CD14-positive monocyte (primary cell): ENCODE data around the gene HOXB4. TPM values are rescaled to one million over a fixed set of nuclear protein-coding genes. Genes with fewer than 3 reads are reported as not detected.

Experiments used
- DNase-seq, 3 donors: peaks; one replicate each; pipeline ENCODE4 v3.0.0-alpha.2; 2011 to 2022
- H2AFZ ChIP-seq: 2 replicates; pipeline ENCODE4 v1.6.0; 2012; ENCODE audit warnings: mild to moderate bottlenecking, low read depth, low read length, inconsistent platforms; ENCODE audit not compliant: insufficient read depth, poor library complexity, severe bottlenecking
- H3K27ac ChIP-seq, 2 donors: 1 replicate in 1 of 2; 2 replicates in 1 of 2; pipeline ENCODE4 v1.5.1; 2012 to 2013; ENCODE audit warnings: low read length in 2 of 2, control low read depth in 1 of 2, inconsistent platforms in 1 of 2, low read depth in 1 of 2, mild to moderate bottlenecking in 1 of 2
- H3K27me3 ChIP-seq, 2 donors: one replicate each; pipeline versions ENCODE4 v1.6.0 to v1.6.1; 2011 to 2013; ENCODE audit warnings: low read length in 2 of 2; ENCODE audit not compliant: control insufficient read depth in 2 of 2, insufficient read depth in 2 of 2
- H3K36me3 ChIP-seq, 2 donors: replicated peaks in 1 of 2; 1 replicate in 1 of 2; 2 replicates in 1 of 2; pipeline versions ENCODE4 v1.5.1 to v1.6.1; 2012 to 2013; ENCODE audit warnings: low read length in 2 of 2, control low read depth in 1 of 2, inconsistent platforms in 1 of 2, mild to moderate bottlenecking in 1 of 2; ENCODE audit not compliant: insufficient read depth in 2 of 2, control insufficient read depth in 1 of 2
- H3K4me1 ChIP-seq, 2 donors: 1 replicate in 1 of 2; 2 replicates in 1 of 2; pipeline versions ENCODE4 v1.5.1 to v1.6.1; 2012 to 2013; ENCODE audit warnings: low read length in 2 of 2, control low read depth in 1 of 2, inconsistent platforms in 1 of 2, mild to moderate bottlenecking in 1 of 2, moderate library complexity in 1 of 2; ENCODE audit not compliant: insufficient read depth in 2 of 2, control insufficient read depth in 1 of 2
- H3K4me2 ChIP-seq: replicated peaks from 2 replicates; pipeline ENCODE3; 2012; ENCODE audit warnings: low read length, moderate library complexity, mild to moderate bottlenecking; ENCODE audit not compliant: poor library complexity, severe bottlenecking; ENCODE audit errors: extremely low read depth
- H3K4me3 ChIP-seq, 3 experiments: fragments of 200-600 bp in 1 of 3; sonication (generic) in 1 of 3; replicated peaks in 1 of 3; 1 replicate in 2 of 3; 2 replicates in 1 of 3; pipeline ENCODE4 v1.5.1; 2011 to 2013; ENCODE audit warnings: low read length in 3 of 3, mild to moderate bottlenecking in 3 of 3, control low read depth in 2 of 3, low read depth in 2 of 3, inconsistent platforms in 1 of 3, moderate library complexity in 1 of 3
- H3K79me2 ChIP-seq: 2 replicates; pipeline ENCODE4 v1.6.0; 2012; ENCODE audit warnings: mild to moderate bottlenecking, control low read depth, inconsistent platforms, low read length, moderate library complexity; ENCODE audit not compliant: insufficient read depth
- H3K9ac ChIP-seq: 2 replicates; pipeline ENCODE4 v1.6.0; 2017; ENCODE audit warnings: low read length, mild to moderate bottlenecking; ENCODE audit not compliant: insufficient read depth, poor library complexity, severe bottlenecking
- H3K9me3 ChIP-seq, 2 donors: replicated peaks in 1 of 2; 1 replicate in 1 of 2; 2 replicates in 1 of 2; pipeline versions ENCODE4 v1.5.1 to v1.6.1; 2012 to 2013; ENCODE audit warnings: low read length in 2 of 2, control low read depth in 1 of 2; ENCODE audit not compliant: control insufficient read depth in 1 of 2, insufficient read depth in 1 of 2
- H4K20me1 ChIP-seq: 2 replicates; pipeline ENCODE4 v1.6.0; 2012; ENCODE audit warnings: mild to moderate bottlenecking, low read length, control low read depth, moderate library complexity; ENCODE audit not compliant: insufficient read depth
- H3K27ac Mint-ChIP-seq, 7 donors: one replicate each; pipeline ENCODE4 v1.8.0; 2020; ENCODE audit warnings: mild to moderate bottlenecking in 7 of 7, mixed read lengths in 7 of 7, moderate library complexity in 6 of 7, inconsistent platforms in 2 of 7
- H3K27me3 Mint-ChIP-seq, 3 donors: one replicate each; pipeline ENCODE4 v1.8.0; 2021 to 2022; ENCODE audit warnings: low read depth in 3 of 3, mild to moderate bottlenecking in 3 of 3, mixed read lengths in 3 of 3, moderate library complexity in 3 of 3, inconsistent platforms in 1 of 3
- H3K36me3 Mint-ChIP-seq, 2 donors: one replicate each; pipeline ENCODE4 v1.8.0; 2020; ENCODE audit warnings: mixed read lengths in 2 of 2, inconsistent platforms in 1 of 2, mild to moderate bottlenecking in 1 of 2
- H3K4me1 Mint-ChIP-seq: one replicate; pipeline ENCODE4 v1.8.0; 2020; ENCODE audit warnings: mild to moderate bottlenecking, mixed read lengths
- H3K4me3 Mint-ChIP-seq, 2 donors: one replicate each; pipeline ENCODE4 v1.8.0; 2020; ENCODE audit warnings: mild to moderate bottlenecking in 2 of 2, mixed read lengths in 2 of 2, moderate library complexity in 1 of 2
- H3K9me3 Mint-ChIP-seq, 7 donors: one replicate each; pipeline ENCODE4 v1.8.0; 2020 to 2022; ENCODE audit warnings: mixed read lengths in 7 of 7, mild to moderate bottlenecking in 6 of 7, moderate library complexity in 6 of 7, inconsistent platforms in 2 of 7
- CTCF ChIP-seq: fragments of 200-600 bp; IDR thresholded peaks from one replicate; pipeline ENCODE4 v1.8.0; 2022; ENCODE audit warnings: antibody characterized with exemption, mild to moderate bottlenecking
- WGBS: methylation state at CpG from one replicate; pipeline ENCODE4 v1.1.5; 2013; ENCODE audit warnings: missing lambda C conversion rate; ENCODE audit not compliant: insufficient coverage; 5-methylcytosine and 5-hydroxymethylcytosine counted together
- intact Hi-C, 2 donors: fragments of 100-400 bp; cut with micrococcal nuclease; formaldehyde crosslinking; loops; one replicate each; pipeline versions ENCODE4 v1.15.0 to v1.15.1; 2023
- polyA plus RNA-seq, 3 donors: library from polyadenylated mRNA; depleted of rRNA in 1 of 3; unstranded in 2 of 3; stranded (reverse) in 1 of 3; fragments of 300-500 nt in 2 of 3; fragments of >200 nt in 1 of 3; fragmentation: Illumina TruSeq in 2 of 3; gene quantifications; 1 replicate in 2 of 3; 2 replicates in 1 of 3; pipeline ENCODE4 v1.2.3, GENCODE V29; 2012 to 2021

Gene HOXB4
- polyA plus RNA-seq, 3 donors, result 0.16 TPM; not detected in 2

- H2AFZ ChIP-seq, result peak overlapping the region; percentile 83
- peak overlapping the region; percentile 76 for H3K4me2 ChIP-seq
- no peaks in the 10 kb centered on the region for H3K36me3 ChIP-seq
- peaks cover 29 to 45% of the 10 kb centered on the region in 2 donors for H3K4me1 ChIP-seq
- no peaks in the 10 kb centered on the region for H3K9me3 ChIP-seq
- Mint-ChIP-seq H3K27ac (no peak overlapping the region), H3K36me3 (peaks cover 0 to 10% of the 10 kb centered on the region in 2 donors), H3K9me3 (peaks cover 0 to 14% (median 8%) of the 10 kb centered on the region in 7 donors), H3K27me3 (peaks cover 63 to 66% (median 64%) of the 10 kb centered on the region in 3 donors), H3K4me1 (peaks cover 48% of the 10 kb centered on the region), H3K4me3 (peak overlapping the region; percentile 73 to 84)
- no peak for DNase-seq
- intact Hi-C loops, result no loop called here
- H3K79me2 ChIP-seq, result no peaks in the 10 kb centered on the region
- TF ChIP-seq CTCF, result no peak
- 30% methylated on average over 7 of the region's 10 CpGs for WGBS
- H3K27me3 ChIP-seq, result peaks cover 22 to 59% of the 10 kb centered on the region in 2 donors
- no peak overlapping the region for H3K9ac ChIP-seq
- H4K20me1 ChIP-seq, result no peaks in the 10 kb centered on the region
- no peak overlapping the region for H3K27ac ChIP-seq
- H3K4me3 ChIP-seq, result peak overlapping the region in 2 of 3 experiments; percentile 57 to 76
Measured at GRCh38 chr17:48546924-48547807, 31.0 kb downstream of the HOXB4 start.

GRCh38 chr17:48546137-48546923 is 31.8 kb downstream of the HOXB4 start:
- Mint-ChIP-seq H3K4me1 (peaks cover 57% of the 10 kb centered on the region), H3K27ac (no peak overlapping the region), H3K27me3 (peaks cover 68 to 74% (median 72%) of the 10 kb centered on the region in 3 donors), H3K4me3 (peak overlapping the region in 1 of 2 donors; percentile 74), H3K9me3 (peaks cover 0 to 21% (median 15%) of the 10 kb centered on the region in 7 donors), H3K36me3 (peaks cover 5 to 15% of the 10 kb centered on the region in 2 donors)
- Histone ChIP-seq H3K4me3 (no peak overlapping the region), H3K9ac (no peak overlapping the region), H3K4me2 (no peak overlapping the region), H4K20me1 (no peaks in the 10 kb centered on the region), H3K36me3 (no peaks in the 10 kb centered on the region), H3K27me3 (peaks cover 27 to 66% of the 10 kb centered on the region in 2 donors), H3K4me1 (peaks cover 35 to 53% of the 10 kb centered on the region in 2 donors), H2AFZ (peak overlapping the region; percentile 3), H3K27ac (no peak overlapping the region), H3K79me2 (no peaks in the 10 kb centered on the region), H3K9me3 (no peaks in the 10 kb centered on the region)
- intact Hi-C loops, result no loop called here
- WGBS, result 25% methylated on average over 2 of the region's 10 CpGs
- no peak for DNase-seq
- TF ChIP-seq CTCF, result no peak
